Stomach (tissue), 4 donors: Measurements from ENCODE around the gene SEMA5A.

Experiments used
- POLR2AphosphoS5 ChIP-seq, 3 donors: sonication (generic); formaldehyde crosslinking; IDR thresholded peaks; one replicate each; pipeline ENCODE4 v1.6.1; 2016; ENCODE audit warnings: antibody characterized with exemption in 3 of 3
- TF ChIP-seq, protein P1 (sequence below), 7 experiments: fragments of 450-650 bp in 4 of 7; fragments of 200-600 bp in 3 of 7; sonication (generic) in 3 of 7; IDR thresholded peaks; one replicate each; pipeline ENCODE4 v1.5.1; 2016 to 2019; ENCODE audit warnings: antibody characterized with exemption in 7 of 7, control low read depth in 2 of 7, mild to moderate bottlenecking in 1 of 7

DNA sequence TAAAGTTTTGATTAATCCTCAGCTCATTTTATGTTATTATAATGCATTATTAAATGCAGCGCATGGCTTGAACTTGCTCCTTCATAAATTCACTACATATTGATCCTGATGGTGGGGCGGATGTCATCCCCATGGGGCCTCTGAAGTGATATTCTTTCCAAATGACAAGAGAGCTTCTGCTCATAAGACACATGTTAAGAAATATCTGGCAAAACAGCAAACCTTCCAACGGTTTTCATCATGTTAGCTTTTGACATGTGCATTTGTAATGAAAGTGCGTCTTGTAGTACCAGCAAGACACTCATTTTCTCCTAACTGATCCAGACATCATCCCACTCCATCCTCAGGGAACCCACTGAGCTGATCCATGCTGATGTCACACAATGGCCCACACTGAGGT, 45.7 kb downstream of the SEMA5A start:
- no peak for TF ChIP-seq POLR2AphosphoS5 (IDR thresholded peaks at IDR 0.05)
- TF ChIP-seq, protein P1, sequence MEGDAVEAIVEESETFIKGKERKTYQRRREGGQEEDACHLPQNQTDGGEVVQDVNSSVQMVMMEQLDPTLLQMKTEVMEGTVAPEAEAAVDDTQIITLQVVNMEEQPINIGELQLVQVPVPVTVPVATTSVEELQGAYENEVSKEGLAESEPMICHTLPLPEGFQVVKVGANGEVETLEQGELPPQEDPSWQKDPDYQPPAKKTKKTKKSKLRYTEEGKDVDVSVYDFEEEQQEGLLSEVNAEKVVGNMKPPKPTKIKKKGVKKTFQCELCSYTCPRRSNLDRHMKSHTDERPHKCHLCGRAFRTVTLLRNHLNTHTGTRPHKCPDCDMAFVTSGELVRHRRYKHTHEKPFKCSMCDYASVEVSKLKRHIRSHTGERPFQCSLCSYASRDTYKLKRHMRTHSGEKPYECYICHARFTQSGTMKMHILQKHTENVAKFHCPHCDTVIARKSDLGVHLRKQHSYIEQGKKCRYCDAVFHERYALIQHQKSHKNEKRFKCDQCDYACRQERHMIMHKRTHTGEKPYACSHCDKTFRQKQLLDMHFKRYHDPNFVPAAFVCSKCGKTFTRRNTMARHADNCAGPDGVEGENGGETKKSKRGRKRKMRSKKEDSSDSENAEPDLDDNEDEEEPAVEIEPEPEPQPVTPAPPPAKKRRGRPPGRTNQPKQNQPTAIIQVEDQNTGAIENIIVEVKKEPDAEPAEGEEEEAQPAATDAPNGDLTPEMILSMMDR (IDR thresholded peaks at IDR 0.05) = no peak
